HFF-Myc (cell line): ENCODE data around the gene EMC8.

Experiments
- DNase-seq: peaks from one replicate; pipeline ENCODE4 v3.0.0-alpha.2; 2011; ENCODE audit warnings: low read depth; ENCODE audit errors: extremely low read depth
- H3K4me3 ChIP-seq: replicated peaks from 2 replicates; pipeline ENCODE4 v1.5.1; 2011; ENCODE audit warnings: low read depth, mild to moderate bottlenecking, control low read depth, low read length
- CTCF ChIP-seq: IDR thresholded peaks from 2 replicates; pipeline ENCODE4 v1.5.1; 2012; ENCODE audit warnings: mild to moderate bottlenecking, low read depth, low read length, control low read depth; ENCODE audit errors: missing control alignments

The EMC8 gene

DNA sequence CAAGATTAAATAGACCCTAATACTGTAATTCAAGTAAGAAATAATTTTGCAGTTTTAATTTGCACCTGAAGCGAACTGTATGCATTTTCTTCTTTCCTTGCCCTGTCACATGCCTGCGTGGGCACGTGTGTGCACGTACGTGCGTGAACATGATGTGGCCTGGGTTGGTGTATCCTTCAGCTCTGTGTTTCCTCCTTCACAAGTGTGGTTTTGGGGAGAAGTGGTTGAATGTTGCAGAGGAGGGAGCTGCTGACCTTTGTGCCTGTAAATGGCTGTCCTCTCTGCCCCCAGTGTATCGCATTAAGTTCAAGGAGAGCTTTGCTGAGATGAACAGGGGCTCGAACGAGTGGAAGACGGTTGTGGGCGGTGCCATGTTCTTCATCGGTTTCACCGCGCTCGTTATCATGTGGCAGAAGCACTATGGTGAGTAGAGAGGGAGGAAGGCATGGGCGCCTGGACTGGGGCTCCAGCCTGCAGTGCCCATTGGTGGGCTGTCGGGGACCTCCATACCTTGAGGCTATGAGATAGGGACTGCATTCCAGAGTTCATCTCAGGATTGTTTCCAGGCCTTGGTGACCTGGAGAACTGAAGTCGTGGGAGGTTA lies 6.2 kb upstream of the EMC8 start:
- no peak overlapping the region for H3K4me3 ChIP-seq
- no peak for TF ChIP-seq CTCF

DNA sequence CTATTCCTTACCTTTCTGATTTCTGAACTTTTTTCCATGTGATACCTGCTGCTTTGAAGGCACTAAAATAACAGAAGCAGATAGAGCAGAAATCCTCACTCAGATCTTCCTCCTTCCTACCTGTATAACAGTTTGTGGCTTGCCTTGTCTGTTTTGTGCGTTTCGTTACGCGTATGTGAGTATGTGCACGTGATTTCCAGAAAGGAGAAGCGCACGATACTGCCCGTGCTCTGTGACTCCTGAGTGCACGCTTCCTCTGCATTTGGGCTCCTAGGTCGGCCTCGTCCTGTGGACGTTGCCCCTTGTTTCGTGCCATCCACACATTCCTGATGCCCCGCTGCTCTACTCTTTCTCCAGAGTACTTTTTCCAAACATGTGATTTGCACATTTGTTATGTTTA lies 4.2 kb upstream of the EMC8 start:
- no peak for DNase-seq
- no peak for TF ChIP-seq CTCF
- no peak overlapping the region for H3K4me3 ChIP-seq

More for the DNA sequence above, 6.2 kb upstream of the EMC8 start:
- DNase-seq: no peak

GRCh38 chr16:85800321-85800669 lies 951 bp upstream of the EMC8 start:
- no peak for DNase-seq
- peak overlapping the region; percentile 93 for H3K4me3 ChIP-seq
- TF ChIP-seq CTCF: no peak

DNA sequence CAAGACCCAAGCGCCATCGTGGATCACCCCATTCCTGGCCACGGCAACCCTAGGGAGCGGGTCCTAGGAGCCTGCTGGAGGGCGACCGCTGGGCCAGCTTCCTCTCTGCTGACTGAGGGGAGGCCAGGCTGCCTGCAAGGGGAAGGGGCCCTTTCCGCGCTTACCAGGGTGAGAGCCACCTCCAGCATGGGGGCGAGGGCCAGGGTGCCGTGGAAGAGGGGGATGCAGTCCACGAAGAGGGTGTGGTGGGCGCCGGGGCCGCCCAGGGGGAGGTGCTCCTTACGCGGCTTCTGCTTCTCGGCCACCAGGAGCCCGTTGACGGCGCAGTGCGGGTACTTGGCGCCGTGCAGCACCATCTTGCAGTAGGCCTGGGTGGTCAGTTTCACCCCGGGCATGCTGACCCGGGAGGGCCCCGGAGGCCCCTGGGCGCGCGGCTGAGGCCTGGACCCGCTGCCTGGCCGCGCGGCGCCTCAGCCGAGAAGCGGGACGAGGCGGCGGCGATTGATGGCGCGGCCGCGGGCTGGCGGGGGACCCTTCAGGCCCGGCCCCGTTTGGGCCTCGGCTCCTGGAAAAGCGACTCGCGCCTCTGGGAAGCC lies 345 bp downstream of the EMC8 start:
- TF ChIP-seq CTCF: no peak
- DNase-seq: no peak
- H3K4me3 ChIP-seq: peak overlapping the region; percentile 93

- H3K4me3 ChIP-seq: peak overlapping the region; percentile 93
- DNase-seq: no peak
- no peak for TF ChIP-seq CTCF
These were observed 1.0 kb downstream of the EMC8 start for GRCh38 chr16:85798283-85798776.

DNA sequence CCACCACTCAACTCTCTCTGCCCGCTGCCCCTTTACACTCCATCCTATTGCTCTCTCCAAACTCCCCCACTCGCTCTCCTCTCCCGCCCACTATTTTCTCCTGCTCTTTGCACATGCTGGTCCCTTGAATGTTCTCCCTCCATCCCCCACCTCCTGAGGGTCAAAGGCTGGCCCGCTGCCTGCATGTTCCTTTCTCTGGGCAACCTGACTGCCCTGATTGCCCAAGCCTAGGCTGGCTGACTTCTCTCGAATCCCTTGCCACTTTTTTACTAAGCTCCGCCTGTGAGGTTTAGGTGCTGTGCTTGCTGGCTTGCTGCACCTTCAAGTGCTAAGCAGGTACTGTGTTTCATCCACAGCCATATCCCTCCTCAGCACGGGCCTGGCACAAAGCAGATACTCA lies 2.7 kb downstream of the EMC8 start:
- TF ChIP-seq CTCF: no peak
- no peak for DNase-seq
- H3K4me3 ChIP-seq: no peak overlapping the region
